ENCODE data around the gene KRT82. TPM values are rescaled to one million over a fixed set of nuclear protein-coding genes. Genes with fewer than 3 reads are reported as not detected.

The KRT82 gene
- total and polyA plus RNA-seq, 2 of the 8 experiments (the other 6 are each of a cell fraction or from before 2014, with no cell fraction given), result not detected

DNA sequence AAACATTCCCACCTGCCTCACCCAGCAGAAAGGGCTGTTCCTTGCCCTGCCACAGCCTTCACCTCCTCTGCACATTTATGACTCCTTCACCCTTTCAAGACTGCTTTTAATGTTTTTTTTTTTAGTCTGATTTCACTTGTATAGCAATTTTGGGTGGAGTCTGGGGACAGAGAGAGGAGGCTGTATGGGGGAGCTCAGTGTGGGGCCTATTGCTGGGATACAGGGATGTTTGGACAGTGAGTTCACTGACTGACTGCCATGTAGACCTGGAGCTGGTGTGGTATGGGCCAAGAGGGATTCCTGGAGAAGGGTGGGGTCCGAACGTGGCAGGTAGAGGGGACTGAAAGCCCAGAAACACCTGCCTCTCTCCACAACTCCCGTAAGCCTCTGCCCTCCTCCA, 36.9 kb downstream of the KRT82 start (continued):
- TF ChIP-seq, protein P1, sequence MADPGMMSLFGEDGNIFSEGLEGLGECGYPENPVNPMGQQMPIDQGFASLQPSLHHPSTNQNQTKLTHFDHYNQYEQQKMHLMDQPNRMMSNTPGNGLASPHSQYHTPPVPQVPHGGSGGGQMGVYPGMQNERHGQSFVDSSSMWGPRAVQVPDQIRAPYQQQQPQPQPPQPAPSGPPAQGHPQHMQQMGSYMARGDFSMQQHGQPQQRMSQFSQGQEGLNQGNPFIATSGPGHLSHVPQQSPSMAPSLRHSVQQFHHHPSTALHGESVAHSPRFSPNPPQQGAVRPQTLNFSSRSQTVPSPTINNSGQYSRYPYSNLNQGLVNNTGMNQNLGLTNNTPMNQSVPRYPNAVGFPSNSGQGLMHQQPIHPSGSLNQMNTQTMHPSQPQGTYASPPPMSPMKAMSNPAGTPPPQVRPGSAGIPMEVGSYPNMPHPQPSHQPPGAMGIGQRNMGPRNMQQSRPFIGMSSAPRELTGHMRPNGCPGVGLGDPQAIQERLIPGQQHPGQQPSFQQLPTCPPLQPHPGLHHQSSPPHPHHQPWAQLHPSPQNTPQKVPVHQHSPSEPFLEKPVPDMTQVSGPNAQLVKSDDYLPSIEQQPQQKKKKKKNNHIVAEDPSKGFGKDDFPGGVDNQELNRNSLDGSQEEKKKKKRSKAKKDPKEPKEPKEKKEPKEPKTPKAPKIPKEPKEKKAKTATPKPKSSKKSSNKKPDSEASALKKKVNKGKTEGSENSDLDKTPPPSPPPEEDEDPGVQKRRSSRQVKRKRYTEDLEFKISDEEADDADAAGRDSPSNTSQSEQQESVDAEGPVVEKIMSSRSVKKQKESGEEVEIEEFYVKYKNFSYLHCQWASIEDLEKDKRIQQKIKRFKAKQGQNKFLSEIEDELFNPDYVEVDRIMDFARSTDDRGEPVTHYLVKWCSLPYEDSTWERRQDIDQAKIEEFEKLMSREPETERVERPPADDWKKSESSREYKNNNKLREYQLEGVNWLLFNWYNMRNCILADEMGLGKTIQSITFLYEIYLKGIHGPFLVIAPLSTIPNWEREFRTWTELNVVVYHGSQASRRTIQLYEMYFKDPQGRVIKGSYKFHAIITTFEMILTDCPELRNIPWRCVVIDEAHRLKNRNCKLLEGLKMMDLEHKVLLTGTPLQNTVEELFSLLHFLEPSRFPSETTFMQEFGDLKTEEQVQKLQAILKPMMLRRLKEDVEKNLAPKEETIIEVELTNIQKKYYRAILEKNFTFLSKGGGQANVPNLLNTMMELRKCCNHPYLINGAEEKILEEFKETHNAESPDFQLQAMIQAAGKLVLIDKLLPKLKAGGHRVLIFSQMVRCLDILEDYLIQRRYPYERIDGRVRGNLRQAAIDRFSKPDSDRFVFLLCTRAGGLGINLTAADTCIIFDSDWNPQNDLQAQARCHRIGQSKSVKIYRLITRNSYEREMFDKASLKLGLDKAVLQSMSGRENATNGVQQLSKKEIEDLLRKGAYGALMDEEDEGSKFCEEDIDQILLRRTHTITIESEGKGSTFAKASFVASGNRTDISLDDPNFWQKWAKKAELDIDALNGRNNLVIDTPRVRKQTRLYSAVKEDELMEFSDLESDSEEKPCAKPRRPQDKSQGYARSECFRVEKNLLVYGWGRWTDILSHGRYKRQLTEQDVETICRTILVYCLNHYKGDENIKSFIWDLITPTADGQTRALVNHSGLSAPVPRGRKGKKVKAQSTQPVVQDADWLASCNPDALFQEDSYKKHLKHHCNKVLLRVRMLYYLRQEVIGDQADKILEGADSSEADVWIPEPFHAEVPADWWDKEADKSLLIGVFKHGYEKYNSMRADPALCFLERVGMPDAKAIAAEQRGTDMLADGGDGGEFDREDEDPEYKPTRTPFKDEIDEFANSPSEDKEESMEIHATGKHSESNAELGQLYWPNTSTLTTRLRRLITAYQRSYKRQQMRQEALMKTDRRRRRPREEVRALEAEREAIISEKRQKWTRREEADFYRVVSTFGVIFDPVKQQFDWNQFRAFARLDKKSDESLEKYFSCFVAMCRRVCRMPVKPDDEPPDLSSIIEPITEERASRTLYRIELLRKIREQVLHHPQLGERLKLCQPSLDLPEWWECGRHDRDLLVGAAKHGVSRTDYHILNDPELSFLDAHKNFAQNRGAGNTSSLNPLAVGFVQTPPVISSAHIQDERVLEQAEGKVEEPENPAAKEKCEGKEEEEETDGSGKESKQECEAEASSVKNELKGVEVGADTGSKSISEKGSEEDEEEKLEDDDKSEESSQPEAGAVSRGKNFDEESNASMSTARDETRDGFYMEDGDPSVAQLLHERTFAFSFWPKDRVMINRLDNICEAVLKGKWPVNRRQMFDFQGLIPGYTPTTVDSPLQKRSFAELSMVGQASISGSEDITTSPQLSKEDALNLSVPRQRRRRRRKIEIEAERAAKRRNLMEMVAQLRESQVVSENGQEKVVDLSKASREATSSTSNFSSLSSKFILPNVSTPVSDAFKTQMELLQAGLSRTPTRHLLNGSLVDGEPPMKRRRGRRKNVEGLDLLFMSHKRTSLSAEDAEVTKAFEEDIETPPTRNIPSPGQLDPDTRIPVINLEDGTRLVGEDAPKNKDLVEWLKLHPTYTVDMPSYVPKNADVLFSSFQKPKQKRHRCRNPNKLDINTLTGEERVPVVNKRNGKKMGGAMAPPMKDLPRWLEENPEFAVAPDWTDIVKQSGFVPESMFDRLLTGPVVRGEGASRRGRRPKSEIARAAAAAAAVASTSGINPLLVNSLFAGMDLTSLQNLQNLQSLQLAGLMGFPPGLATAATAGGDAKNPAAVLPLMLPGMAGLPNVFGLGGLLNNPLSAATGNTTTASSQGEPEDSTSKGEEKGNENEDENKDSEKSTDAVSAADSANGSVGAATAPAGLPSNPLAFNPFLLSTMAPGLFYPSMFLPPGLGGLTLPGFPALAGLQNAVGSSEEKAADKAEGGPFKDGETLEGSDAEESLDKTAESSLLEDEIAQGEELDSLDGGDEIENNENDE (IDR thresholded peaks at IDR 0.05; ENCODE audit: insufficient replicate concordance, low read length), result no peak
- no peak for TF ChIP-seq SIN3A (conservative IDR thresholded peaks at IDR 0.05 in 1 of 2, IDR thresholded peaks at IDR 0.05 in 1 of 2; ENCODE audit: low read depth in 1 of 2, low read length in 2 of 2)
